GM19328 (cell line): Measurements from ENCODE around the gene C1QB.

Source experiments
- ATAC-seq: cut with Tn5 transposase; IDR thresholded peaks from one replicate; pipeline ENCODE4 v1.9.1; 2021; ENCODE audit warnings: mild to moderate bottlenecking, moderate library complexity; ENCODE audit not compliant: unreplicated experiment

Gene C1QB, protein sequence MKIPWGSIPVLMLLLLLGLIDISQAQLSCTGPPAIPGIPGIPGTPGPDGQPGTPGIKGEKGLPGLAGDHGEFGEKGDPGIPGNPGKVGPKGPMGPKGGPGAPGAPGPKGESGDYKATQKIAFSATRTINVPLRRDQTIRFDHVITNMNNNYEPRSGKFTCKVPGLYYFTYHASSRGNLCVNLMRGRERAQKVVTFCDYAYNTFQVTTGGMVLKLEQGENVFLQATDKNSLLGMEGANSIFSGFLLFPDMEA

DNA sequence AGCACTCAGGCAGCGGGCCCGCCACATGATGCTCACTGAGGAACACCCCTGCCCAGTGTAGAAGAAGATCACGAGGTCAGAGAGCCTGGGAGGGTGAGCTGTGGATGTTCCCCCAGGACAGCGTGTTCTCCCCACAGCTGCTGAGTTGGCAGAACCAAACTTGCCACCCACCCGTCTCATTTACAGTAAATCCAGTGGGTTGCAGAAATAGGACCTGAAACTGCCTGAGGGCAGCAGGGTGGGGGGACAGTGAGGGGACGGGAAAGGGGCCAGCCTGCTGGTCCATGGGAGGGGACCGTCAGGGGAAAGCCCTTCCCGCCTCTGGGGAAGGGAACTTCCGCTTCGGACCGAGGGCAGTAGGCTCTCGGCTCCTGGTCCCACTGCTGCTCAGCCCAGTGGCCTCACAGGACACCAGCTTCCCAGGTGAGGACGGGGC is at the start of gene C1QB:
Gene C1QB (plus strand): TSS at position 356 of the 436 bp plus-strand sequence. CDS start 6,227 bp downstream, outside the sequence.
- no peak for ATAC-seq

DNA sequence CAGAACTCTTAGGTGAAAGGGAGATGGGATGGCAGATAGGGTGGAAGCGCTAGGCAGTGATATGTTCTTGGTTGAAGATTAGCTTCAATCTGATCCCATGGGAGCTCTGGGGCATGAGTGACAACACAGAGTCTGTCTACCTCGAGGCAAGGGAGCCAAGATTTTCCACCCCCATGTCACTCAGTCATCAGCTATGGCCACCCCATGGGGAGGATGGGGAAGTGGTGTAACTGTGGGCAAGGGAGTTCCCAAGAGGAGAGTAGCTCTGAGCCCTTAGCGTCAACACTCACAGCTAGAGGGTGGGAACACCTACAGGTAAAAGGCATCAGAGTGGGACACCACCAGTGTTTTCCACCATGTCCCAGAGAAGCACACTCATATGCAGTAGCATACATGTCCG is 46.9 kb upstream of the C1QB start:
- ATAC-seq = no peak

DNA sequence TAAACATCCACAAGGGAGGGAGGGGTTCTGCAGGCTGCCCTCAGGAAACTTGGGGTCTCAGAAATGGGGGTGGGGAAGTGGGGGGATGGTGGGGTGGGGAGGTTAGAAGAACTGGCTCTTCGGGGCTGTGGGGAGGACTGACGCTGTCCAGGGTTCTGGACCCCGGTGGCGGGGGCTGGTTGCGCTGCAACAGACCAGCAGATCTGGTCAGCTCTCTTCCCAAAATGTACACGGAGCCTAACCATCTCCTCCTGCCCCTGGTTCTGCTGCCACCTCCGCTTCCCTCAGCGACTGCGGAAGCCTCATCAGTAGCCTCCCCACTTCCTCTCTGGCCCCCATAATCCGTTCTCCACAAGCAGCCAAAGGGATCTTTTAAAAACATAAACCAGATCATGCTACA is 45.9 kb upstream of the C1QB start:
- no peak for ATAC-seq

DNA sequence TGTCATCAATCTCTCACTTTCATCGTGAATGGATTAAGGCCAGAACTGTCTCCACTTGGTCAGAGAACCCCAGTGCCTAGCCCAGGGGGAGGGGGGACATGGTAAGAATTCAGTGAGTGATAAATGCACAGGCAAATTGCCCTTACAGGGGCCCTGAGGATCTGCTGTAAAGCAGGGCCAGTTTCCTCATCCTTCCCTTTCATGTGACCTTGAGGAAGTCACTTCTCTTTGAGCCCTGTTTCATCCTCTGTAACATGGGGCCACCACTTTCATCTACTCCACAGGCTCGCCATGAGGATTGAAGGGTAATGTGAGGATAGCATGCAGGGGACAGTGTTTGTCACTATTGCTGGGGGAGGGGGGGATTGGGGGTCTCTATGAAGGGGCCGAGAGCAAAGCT is 44.7 kb upstream of the C1QB start:
- ATAC-seq = no peak

DNA sequence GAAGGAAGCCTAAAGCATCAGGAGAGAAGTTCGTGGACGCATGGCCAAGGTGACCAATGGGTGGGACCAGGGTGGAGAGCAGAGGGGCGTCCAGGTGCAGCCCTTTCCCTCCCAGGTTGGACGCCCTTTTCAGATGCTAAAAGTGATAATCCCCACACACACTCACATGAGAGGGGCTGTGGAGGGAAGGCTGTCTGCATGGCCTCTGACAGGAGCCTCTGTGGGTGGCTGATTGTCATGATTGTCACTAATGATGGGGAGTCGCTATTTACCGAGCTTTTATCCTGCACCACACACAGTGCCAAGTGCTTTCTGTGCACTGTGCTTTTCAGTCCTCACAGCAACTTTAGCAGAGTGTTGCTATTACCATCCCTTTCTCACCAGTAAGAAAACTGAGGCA is 43.7 kb upstream of the C1QB start:
- ATAC-seq = no peak

DNA sequence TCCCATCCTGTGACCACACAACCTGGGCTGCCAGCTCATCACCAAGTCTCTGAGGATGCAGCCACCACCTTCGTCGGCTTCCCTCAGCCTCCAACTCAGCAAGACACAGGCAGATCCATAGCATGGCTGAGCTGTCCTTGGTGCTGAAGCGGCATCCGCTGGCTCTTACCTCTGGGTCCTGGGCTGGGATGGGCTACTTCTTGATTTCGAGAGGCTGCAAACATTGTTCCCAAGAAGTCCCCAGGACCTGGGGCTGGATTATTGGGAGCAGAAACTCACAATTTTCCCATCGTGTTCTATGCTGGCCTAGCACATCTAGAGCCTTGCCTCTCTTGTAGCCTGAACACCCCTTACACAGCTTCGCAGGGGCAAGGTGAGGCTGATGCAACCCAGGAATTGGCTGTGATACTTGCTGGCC is 41.5 kb upstream of the C1QB start:
- no peak for ATAC-seq

DNA sequence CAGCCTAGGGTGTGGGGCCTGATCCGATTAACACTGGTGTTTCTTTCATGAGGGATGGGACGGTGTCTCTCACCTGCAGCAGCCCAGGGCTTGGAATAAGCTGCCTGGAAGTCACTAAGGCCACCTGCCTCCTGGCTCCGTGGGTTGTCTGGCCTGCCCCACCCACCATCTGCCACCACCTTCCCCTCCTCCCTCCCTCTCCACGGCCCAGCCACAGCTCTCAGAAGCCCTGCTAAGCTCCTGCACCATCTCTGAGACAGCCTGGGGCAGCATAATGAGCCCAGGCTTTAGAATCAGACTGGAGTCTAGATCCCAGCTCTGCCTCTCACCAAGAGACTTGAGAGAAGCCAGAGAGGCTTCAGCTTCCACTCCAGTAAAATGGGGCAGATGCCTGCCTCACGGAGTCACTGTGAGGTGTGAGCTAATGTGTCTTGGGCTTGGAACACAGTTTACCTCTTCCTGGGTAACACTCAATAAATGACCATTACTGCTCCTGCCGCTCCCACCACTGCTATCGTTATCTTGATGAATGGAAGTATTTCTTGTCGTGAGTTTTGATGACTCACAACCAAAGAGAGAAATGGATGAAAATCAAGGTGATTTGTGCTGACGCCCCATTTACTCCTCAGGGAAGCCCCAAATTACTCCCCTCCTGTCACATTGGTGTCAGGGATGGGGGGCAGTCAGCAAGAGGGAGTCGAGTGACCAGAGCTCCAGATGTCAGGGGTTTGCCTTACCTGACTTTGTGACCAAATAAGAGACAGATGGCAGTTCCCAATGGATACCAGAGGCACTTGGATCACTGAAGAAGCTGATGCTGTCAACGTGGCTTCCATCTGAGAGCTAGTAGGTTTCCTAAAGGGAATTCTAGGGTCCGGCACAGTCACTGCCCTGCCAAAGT is 40.1 kb upstream of the C1QB start:
- no peak for ATAC-seq

DNA sequence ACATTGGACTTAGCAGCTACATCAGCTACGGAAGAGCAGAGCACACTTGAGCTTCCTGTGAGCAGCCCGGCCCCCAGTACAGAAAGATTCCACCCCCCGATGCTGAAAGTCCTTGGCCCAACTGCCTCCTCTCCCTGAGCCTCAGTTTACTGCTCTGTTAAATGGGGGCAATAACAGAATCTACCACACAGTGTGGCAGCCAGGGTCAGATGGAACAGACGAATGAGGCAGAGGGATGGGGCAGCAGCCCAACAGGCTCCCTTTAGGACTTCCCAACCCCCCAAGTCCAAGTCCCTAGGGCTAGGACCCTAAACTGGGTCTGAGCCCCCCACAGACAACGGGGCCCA is 39.5 kb upstream of the C1QB start:
- ATAC-seq = no peak

DNA sequence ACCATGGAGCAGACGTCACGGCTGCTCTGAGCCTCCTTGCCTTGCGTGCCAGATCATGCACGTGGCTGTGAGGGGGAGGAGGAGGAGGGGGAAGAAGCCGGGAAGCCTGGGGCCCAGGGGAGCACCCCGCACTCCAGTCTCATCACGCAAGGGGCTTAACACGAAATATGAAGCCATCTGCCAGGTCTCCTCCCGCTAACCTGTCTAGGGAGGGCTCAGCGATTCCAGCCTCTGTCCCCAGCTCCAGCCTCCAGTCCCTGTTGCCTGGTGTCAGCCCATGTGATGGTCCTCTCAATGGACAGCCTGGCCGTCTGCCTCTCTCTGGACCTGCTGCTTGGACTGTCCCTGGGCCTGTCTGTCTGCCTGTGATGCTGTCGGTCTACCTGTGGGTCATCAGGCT is 39.1 kb upstream of the C1QB start:
- no peak for ATAC-seq

DNA sequence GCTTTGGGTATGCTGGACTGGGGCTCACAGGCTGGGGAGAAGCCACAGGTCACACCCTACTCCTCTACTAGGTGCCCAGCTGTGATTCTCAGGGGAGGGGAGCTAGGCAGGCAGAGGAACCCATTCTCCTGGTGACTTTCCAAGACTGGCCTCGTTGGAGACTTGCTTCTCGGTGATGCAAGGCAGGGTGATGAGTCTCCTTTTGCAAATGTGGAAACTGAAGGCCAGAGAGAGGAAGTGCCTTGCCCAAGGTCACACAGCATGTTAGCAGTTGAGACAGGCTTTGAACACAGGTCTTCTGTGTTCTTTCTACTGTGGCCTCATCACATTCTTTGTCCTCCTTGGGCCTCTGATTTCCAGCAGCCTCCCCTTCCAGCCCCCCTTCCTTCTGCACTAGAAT is 37.1 kb upstream of the C1QB start:
- no peak for ATAC-seq

DNA sequence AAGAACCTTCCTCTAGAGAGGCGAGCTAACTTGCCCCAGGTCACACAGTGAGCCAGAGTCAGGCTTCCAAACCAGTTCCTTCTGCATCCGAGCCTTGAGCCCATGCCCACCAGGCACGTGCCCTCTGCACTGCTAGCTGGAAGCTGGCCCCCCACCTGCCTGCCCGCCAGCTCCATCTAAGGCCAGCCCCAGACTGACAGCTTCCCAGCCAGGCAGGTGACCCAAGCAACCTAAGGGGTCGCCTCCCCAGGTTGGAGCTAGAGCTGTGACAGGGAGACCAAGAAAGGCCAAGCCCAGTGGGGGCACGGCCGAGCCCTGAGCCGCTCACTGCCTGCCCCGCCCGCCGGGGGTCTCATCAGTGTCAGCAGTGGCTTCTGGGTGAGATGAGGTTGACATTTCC is 36.5 kb upstream of the C1QB start:
- no peak for ATAC-seq

DNA sequence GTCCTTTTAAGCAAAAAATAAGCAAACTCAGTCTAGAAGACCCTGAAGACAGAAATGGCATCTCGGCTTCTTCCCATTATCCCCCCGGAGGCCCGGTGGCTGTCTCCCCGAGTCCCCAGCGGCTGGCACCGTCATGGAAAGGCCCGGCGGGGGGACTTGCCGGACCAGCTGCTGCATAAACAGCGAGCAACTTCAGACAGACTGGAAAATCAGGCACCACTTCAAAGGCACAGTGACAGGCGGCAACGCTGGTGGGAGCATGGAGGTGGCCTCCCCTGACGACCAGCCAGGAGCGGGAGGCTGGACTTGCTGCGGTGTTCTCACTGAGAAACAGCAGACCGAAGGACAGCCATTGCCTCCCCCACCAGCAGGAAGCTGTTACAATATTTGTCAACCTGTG is 35.0 kb upstream of the C1QB start:
- no peak for ATAC-seq

DNA sequence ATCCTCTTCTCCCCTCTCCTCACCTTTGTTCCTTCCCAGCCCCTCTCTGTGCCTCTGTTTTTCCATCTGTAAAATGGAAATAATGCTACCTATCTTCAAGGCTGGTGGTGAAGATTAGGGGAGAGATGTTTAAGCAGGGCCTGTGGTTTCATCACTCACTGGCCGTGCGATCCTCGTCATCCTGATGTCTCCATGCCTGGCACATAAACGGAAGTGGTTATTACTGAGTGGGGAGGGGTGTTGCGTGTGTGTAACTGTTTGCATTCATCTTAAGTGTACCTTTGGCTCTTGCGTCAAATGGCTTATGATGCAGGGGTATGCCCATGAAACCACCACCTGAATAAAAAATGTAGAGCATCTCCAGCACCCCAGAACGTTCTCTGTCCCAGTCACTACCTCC is 33.8 kb upstream of the C1QB start:
- ATAC-seq = no peak

DNA sequence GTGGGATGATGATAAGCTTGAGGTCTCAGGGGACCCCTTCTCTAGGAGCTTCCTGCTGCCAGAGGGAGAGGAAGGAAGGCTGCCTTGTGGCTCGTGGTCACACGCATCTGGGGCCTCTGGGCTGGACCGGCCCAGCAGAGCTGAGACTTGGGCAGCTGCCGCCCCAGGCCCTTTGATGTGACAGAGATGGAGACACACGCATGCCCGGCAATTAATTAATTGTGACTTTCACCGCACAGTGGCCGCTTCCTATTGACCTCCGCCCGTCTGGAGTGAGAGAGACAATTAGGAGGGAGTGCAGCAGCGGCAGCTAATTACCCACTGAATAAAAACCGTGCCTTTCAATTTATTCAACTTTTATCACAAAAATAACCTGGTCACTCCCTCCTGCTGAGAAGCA is 33.2 kb upstream of the C1QB start:
- no peak for ATAC-seq

DNA sequence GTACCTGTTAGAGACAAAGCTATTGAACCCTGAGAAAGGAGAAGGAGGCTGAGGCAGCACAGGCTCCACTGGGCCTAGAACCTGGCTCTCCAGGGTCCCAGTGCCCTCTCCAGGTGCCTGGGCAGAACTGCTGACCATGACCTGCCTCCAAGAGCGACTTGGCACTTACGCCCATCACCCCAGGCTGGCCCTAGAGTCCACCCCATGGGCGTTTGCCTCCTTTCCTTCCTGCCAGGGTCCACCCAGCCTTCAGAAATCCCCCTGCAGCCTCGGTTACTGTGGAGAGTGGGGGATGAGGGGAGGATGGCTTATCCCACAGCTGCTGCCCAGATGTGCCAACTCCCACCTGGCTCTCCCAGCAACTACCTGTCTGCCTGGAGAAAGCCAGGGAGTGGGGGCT is 31.3 kb upstream of the C1QB start:
- ATAC-seq = no peak

DNA sequence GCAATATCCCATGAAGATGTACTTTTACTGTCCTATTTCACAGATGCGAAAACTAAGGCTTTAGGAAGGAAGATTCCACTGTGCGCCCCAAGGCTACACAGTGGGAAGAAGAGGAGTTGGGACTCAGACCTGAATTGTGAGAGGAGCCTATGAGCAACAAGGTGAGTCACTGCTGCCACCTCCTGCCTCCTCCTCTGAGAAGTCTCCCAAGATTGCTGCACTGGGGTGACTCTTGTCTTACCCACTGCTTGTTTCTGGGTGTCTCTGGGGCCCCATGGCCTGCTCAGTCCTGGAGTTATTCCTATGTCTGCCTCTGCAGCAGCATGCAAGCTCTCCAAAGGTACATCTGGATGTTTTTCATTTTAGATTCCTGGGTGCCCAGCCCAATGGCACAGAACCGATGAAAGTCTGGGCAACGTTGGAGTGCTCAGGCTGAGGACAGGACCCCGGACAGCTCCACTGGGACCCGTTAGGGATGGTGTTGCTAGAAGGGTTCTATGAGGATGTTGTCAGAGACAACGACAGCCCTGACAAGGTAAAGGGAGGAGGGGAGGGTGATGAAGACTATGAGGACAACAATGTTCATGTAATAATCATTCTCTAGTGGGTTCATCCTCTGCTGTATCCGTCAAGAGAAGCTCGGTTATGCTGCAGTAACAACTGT is 27.6 kb upstream of the C1QB start:
- ATAC-seq = no peak

DNA sequence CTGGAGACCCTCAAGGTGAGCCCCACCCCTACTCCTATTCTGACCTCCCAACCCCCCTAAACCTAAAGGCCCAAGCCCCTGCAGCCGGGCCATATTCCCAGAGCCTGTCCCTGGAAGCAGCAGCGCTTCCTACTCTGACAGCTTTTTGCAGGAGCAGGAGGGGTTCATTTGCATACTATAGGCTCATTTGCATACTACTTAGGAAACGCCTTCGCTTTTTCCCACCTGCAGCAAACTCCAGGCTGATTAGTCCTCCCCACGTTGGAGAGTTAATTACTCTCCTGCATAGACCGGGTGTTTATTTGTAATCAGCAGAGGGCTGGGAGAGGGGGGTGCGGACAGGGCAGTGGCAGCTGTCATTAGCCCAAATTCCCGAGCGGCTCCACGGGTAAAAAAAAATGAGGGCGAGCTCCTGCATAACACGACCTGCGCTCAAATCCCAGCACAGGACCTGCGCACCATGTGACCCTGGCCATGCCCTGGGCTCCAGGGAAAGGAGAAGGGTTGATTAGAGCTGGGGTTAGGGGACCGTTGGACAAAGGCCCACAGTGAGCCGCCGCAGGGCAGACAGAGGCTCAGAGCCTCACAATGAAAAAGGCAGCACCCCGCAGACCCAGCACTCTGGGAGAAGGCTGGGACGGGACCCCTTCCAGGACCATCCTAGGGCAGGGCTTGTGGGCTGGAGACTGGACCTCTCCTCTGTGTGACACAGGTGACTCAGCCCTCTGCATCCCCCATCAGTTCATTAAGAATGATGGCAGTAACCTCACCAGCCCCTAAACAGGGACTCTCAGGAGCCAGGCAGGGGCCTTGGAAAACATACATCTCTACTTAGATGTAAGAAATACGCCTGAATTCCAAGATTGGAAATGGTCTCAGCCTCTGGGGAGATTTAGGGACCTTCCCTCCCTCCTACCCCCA is 26.5 kb upstream of the C1QB start:
- ATAC-seq = no peak

DNA sequence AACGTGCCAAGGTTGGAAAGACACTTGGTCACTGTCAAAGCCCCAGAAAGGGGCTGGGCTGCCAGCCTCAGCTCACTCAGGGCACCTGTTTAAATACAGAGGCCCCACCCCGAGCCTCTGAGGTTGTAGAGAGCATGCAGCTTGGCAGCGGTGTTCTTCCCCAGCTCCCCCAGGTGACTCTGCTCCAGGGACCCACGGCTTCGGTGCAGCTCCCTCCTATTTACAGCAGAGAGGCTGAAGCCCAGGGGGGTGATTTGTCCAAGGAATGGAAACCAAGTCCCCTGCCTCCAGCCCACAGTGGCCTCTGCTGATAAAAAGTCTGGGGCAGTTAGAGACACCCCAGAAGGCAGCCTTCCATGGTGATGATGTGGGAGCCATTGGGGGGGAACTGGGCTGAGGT is 25.7 kb upstream of the C1QB start:
- no peak for ATAC-seq

DNA sequence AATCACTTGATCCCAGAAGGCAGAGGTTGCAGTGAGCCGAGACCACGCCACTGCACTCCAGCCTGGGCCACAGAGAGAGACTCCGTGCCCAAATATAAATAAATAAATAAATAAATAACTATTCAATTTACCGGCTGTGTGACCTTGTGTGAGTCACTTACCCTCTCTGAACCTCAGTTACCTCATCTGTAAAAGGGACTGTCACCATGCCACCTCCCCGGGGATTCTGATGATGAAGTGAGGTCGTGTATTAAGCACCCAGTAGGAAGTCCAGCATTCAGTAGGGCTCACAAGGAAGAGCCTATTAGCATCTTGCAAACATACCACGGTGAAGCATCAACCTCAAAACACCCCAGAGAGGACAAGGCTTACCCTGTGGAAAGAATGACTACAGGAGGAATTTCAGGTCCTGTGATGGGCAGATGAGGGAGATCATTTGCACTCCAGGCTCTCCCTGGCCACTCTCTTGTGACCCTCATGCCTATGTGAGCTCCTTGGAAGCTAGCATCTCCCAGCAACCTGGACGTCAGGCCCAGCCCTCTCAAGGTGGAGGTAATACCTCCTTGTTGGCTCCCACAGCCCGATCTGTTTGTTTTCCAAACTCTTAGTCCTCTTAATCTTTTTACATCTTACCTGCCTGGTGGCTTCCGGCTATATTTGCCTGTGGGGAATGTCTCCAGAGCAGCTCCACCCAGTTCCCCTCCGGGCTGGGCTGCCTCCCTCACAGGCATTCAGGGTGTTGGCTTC is 24.2 kb upstream of the C1QB start:
- ATAC-seq = no peak

DNA sequence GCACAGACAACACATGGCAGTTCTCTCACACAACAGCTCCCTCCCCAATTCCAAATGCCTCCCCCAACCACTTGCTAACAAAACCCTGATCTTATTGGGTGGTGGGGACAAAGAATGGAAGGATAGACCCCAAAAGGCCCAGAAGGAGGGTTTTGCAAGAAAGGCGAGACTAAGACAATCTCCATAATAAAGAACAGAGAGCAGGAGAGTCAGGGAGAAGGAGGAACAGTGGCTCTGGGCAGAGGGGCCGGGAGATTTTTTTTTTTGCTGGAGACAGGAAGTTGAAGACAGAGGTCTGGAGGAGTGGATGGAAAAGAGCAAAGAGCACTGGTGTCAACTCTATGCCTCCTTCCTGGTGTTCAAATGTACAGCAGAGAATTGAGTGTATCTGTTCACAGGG is 23.1 kb upstream of the C1QB start:
- no peak for ATAC-seq
